Stimulated activated CD4-positive, alpha-beta T cell treated with anti-CD3 and anti-CD28 coated beads, Interleukin-2, amount 100 ng/mL, for 48 hours (primary cell): ENCODE results near the gene VEGFB.
"Not testable (repeated sequence)": the region's sequence is repeated elsewhere in the genome, so short reads cannot be mapped to it uniquely, and the experiment has no call there.

ENCODE experiments used
- DNase-seq, 2 donors: peaks; one replicate each; pipeline ENCODE4 v3.0.0-alpha.2; 2020

Gene VEGFB

GRCh38 chr11:64232182-64232966 lies 2.0 kb upstream of the VEGFB start:
- DNase-seq, result no peak

- no peak for DNase-seq
Observed at GRCh38 chr11:64232967-64233315, 1.4 kb upstream of the VEGFB start.

GRCh38 chr11:64234647-64235379 lies 429 bp downstream of the VEGFB start:
- no peak for DNase-seq

- no peak for DNase-seq
Observed at GRCh38 chr11:64235437-64236161, 1.2 kb downstream of the VEGFB start.

GRCh38 chr11:64237484-64237951 lies 3.1 kb downstream of the VEGFB start:
- DNase-seq, result no peak

GRCh38 chr11:64238076-64238475 lies 3.7 kb downstream of the VEGFB start:
- DNase-seq, result no peak

GRCh38 chr11:64238999-64239398 lies 4.6 kb downstream of the VEGFB start:
- no peak for DNase-seq

- DNase-seq, result no peak
Observed at GRCh38 chr11:64239662-64240434, 5.5 kb downstream of the VEGFB start.

GRCh38 chr11:64240435-64241240 lies 6.3 kb downstream of the VEGFB start, which contains the start of gene FKBP2:
Gene FKBP2, plus strand, starts transcription at chr11:64241095. Its CDS starts 1,293 bp downstream, at chr11:64242388.
- peak; percentile 97 to 98 for DNase-seq

- DNase-seq, result peak in 1 of 2 donors; percentile 100
Observed at GRCh38 chr11:64241241-64241490, 6.8 kb downstream of the VEGFB start.

- DNase-seq, result peak in 1 of 2 donors; percentile 100
Observed at GRCh38 chr11:64241491-64242374, 7.3 kb downstream of the VEGFB start.

GRCh38 chr11:64243236-64243854 lies 9.0 kb downstream of the VEGFB start:
- DNase-seq, result no peak

GRCh38 chr11:64244107-64244506 lies 9.7 kb downstream of the VEGFB start:
- DNase-seq, result no peak

GRCh38 chr11:64244966-64245365 lies 10.6 kb downstream of the VEGFB start:
- no peak for DNase-seq

GRCh38 chr11:64245401-64245796 lies 11.0 kb downstream of the VEGFB start:
- no peak for DNase-seq

GRCh38 chr11:64245797-64246620 lies 11.6 kb downstream of the VEGFB start:
- peak; percentile 68 to 69 for DNase-seq

- DNase-seq, result not testable (repeated sequence)
Observed at GRCh38 chr11:64246621-64246870, 12.2 kb downstream of the VEGFB start.

GRCh38 chr11:64246871-64247728 lies 12.7 kb downstream of the VEGFB start, which contains the start of gene PPP1R14B:
Gene PPP1R14B, minus strand, starts transcription at chr11:64246943. Its CDS starts 270 bp downstream, at chr11:64246673.
- DNase-seq, result peak; percentile 74 to 80
